ENCODE measurements around the gene RSRC1. TPM values are rescaled to one million over a fixed set of nuclear protein-coding genes. Genes with fewer than 3 reads are reported as not detected.

The RSRC1 gene
- polyA plus RNA-seq, 4 donors, result 27.9 to 33.5 (median 32.1) TPM

- DNase-seq (ENCODE audit: low read depth in 4 of 4, low spot score in 3 of 4), result no peak
Measured at GRCh38 chr3:158127250-158128219, 17.6 kb downstream of the RSRC1 start.

- DNase-seq (ENCODE audit: low read depth in 4 of 4, low spot score in 3 of 4), result no peak
Measured at GRCh38 chr3:158128755-158129154, 18.9 kb downstream of the RSRC1 start.

GRCh38 chr3:158134363-158134762 lies 24.5 kb downstream of the RSRC1 start:
- DNase-seq (ENCODE audit: low read depth in 4 of 4, low spot score in 3 of 4), result no peak

GRCh38 chr3:158140396-158140795 lies 30.5 kb downstream of the RSRC1 start:
- no peak for DNase-seq (ENCODE audit: low read depth in 4 of 4, low spot score in 3 of 4)

- DNase-seq (ENCODE audit: low read depth in 4 of 4, low spot score in 3 of 4), result no peak
Measured at GRCh38 chr3:158148218-158148617, 38.3 kb downstream of the RSRC1 start.

GRCh38 chr3:158152186-158152585 lies 42.3 kb downstream of the RSRC1 start:
- DNase-seq (ENCODE audit: low read depth in 4 of 4, low spot score in 3 of 4), result no peak

- no peak for DNase-seq (ENCODE audit: low read depth in 4 of 4, low spot score in 3 of 4)
Measured at GRCh38 chr3:158158969-158159368, 49.1 kb downstream of the RSRC1 start.

GRCh38 chr3:158159714-158160113 lies 49.8 kb downstream of the RSRC1 start:
- DNase-seq (ENCODE audit: low read depth in 4 of 4, low spot score in 3 of 4), result no peak

- no peak for DNase-seq (ENCODE audit: low read depth in 4 of 4, low spot score in 3 of 4)
Measured at GRCh38 chr3:158160958-158161357, 51.1 kb downstream of the RSRC1 start.

- no peak for DNase-seq (ENCODE audit: low read depth in 4 of 4, low spot score in 3 of 4)
Measured at GRCh38 chr3:158165141-158165655, 55.3 kb downstream of the RSRC1 start.

GRCh38 chr3:158165730-158166129 lies 55.8 kb downstream of the RSRC1 start:
- DNase-seq (ENCODE audit: low read depth in 4 of 4, low spot score in 3 of 4), result no peak

GRCh38 chr3:158166223-158166622 lies 56.3 kb downstream of the RSRC1 start:
- DNase-seq (ENCODE audit: low read depth in 4 of 4, low spot score in 3 of 4), result no peak

- no peak for DNase-seq (ENCODE audit: low read depth in 4 of 4, low spot score in 3 of 4)
Measured at GRCh38 chr3:158167737-158168557, 58.1 kb downstream of the RSRC1 start.

- no peak for DNase-seq (ENCODE audit: low read depth in 4 of 4, low spot score in 3 of 4)
Measured at GRCh38 chr3:158169091-158169491, 59.2 kb downstream of the RSRC1 start.

GRCh38 chr3:158181096-158181495 lies 71.2 kb downstream of the RSRC1 start:
- no peak for DNase-seq (ENCODE audit: low read depth in 4 of 4, low spot score in 3 of 4)

- DNase-seq (ENCODE audit: low read depth in 4 of 4, low spot score in 3 of 4), result no peak
Measured at GRCh38 chr3:158185711-158186110, 75.8 kb downstream of the RSRC1 start.

- no peak for DNase-seq (ENCODE audit: low read depth in 4 of 4, low spot score in 3 of 4)
Measured at GRCh38 chr3:158200955-158201354, 91.1 kb downstream of the RSRC1 start.

GRCh38 chr3:158205324-158205723 lies 95.4 kb downstream of the RSRC1 start:
- no peak for DNase-seq (ENCODE audit: low read depth in 4 of 4, low spot score in 3 of 4)

GRCh38 chr3:158205994-158206393 lies 96.1 kb downstream of the RSRC1 start:
- no peak for DNase-seq (ENCODE audit: low read depth in 4 of 4, low spot score in 3 of 4)

- DNase-seq (ENCODE audit: low read depth in 4 of 4, low spot score in 3 of 4), result no peak
Measured at GRCh38 chr3:158210067-158210466, 100.2 kb downstream of the RSRC1 start.

- no peak for DNase-seq (ENCODE audit: low read depth in 4 of 4, low spot score in 3 of 4)
Measured at GRCh38 chr3:158213461-158213860, 103.6 kb downstream of the RSRC1 start.

All from right renal pelvis (tissue), 4 donors.